Inferior parietal cortex (tissue), 1 donor: Measurements from ENCODE around the gene FBXL7.
"Not testable (repeated sequence)": the region's sequence is repeated elsewhere in the genome, so short reads cannot be mapped to it uniquely, and the experiment has no call there.

Experiments
- DNase-seq: peaks from one replicate; pipeline ENCODE4 v3.0.0-alpha.2; 2016; ENCODE audit errors: extremely low spot score

FBXL7 gene

GRCh38 chr5:15807871-15808270 lies 307.9 kb downstream of the FBXL7 start:
- DNase-seq, result no peak

- no peak for DNase-seq
Observed at GRCh38 chr5:15808577-15808976, 308.6 kb downstream of the FBXL7 start.

- no peak for DNase-seq
Observed at GRCh38 chr5:15819617-15820016, 319.6 kb downstream of the FBXL7 start.

GRCh38 chr5:15821506-15821905 lies 321.5 kb downstream of the FBXL7 start:
- no peak for DNase-seq

GRCh38 chr5:15823398-15823797 lies 323.4 kb downstream of the FBXL7 start:
- DNase-seq, result no peak

GRCh38 chr5:15827741-15828140 lies 327.8 kb downstream of the FBXL7 start:
- no peak for DNase-seq

GRCh38 chr5:15831408-15831807 lies 331.4 kb downstream of the FBXL7 start:
- DNase-seq, result no peak

- no peak for DNase-seq
Observed at GRCh38 chr5:15833365-15833764, 333.4 kb downstream of the FBXL7 start.

GRCh38 chr5:15834596-15835245 lies 334.7 kb downstream of the FBXL7 start:
- DNase-seq, result no peak

GRCh38 chr5:15835514-15835913 lies 335.5 kb downstream of the FBXL7 start:
- no peak for DNase-seq

GRCh38 chr5:15837551-15838289 lies 337.7 kb downstream of the FBXL7 start:
- no peak for DNase-seq

GRCh38 chr5:15844253-15844652 lies 344.3 kb downstream of the FBXL7 start:
- no peak for DNase-seq

GRCh38 chr5:15844871-15845270 lies 344.9 kb downstream of the FBXL7 start:
- DNase-seq, result no peak

- DNase-seq, result no peak
Observed at GRCh38 chr5:15850536-15850935, 350.6 kb downstream of the FBXL7 start.

GRCh38 chr5:15850939-15851341 lies 351.0 kb downstream of the FBXL7 start:
- no peak for DNase-seq

- no peak for DNase-seq
Observed at GRCh38 chr5:15852217-15852616, 352.2 kb downstream of the FBXL7 start.

GRCh38 chr5:15852949-15853348 lies 353.0 kb downstream of the FBXL7 start:
- no peak for DNase-seq

- no peak for DNase-seq
Observed at GRCh38 chr5:15858326-15858725, 358.3 kb downstream of the FBXL7 start.

- no peak for DNase-seq
Observed at GRCh38 chr5:15864536-15865215, 364.7 kb downstream of the FBXL7 start.

GRCh38 chr5:15872259-15872658 lies 372.3 kb downstream of the FBXL7 start:
- not testable (repeated sequence) for DNase-seq

- DNase-seq, result no peak
Observed at GRCh38 chr5:15877914-15878313, 377.9 kb downstream of the FBXL7 start.

GRCh38 chr5:15880201-15880600 lies 380.2 kb downstream of the FBXL7 start:
- DNase-seq, result no peak

GRCh38 chr5:15885156-15885555 lies 385.2 kb downstream of the FBXL7 start:
- DNase-seq, result no peak
